ENCODE measurements around the gene LARP4B.
"Not testable (repeated sequence)": the region's sequence is repeated elsewhere in the genome, so short reads cannot be mapped to it uniquely, and the experiment has no call there.

LARP4B gene

DNA sequence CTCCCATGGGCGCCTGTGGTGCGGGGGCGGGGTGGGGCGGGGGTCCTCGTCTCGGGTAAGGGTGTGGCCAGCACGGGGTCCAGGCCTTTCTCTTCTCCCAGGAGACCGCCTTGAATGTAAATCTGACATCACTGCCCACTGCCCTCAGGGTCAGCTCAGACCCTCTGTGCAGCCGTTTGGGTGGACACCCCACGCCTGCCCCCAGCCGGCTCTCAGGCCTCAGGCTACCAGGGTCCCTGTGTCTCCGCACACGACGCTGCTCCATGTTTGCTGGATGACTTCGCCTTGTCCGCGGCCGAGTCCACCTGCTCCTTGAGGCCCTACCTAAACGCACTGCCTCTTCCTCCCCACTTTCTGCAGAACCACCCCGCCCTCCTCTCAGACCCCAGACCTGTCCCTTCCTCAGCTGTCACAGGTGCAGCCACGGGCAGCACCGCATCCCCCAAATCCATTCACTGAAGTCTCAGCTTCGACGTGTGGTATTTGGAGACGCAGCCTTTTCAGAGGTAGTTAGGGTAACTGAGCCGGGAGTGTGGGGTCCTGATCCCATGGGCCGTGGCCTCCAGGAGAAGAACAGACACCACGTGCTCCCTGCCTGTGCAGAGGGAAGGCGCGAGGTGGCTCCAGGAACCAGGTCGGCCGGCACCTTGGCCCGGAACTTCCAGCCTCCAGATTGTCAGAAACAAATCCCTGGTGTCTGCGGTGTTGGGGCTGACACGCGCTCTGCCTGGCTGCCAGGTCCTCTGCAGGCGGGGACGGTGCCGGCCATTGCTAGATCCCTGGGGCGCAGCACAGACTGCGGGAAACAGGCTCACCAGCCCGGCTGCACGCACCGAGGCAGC is 144.7 kb downstream of the LARP4B start:
- no peak for DNase-seq (ENCODE audit: low read depth)

- no peak for DNase-seq (ENCODE audit: low read depth)
These were observed 145.7 kb downstream of the LARP4B start for GRCh38 chr10:785861-786214.

GRCh38 chr10:785089-785860 is 146.2 kb downstream of the LARP4B start:
- no peak for DNase-seq (ENCODE audit: low read depth)

GRCh38 chr10:784403-785088 is 147.0 kb downstream of the LARP4B start:
- peak; percentile 27 for DNase-seq (ENCODE audit: low read depth)

- DNase-seq (ENCODE audit: low read depth), result no peak
These were observed 148.5 kb downstream of the LARP4B start for GRCh38 chr10:782751-783648.

- DNase-seq (ENCODE audit: low read depth), result no peak
These were observed 150.7 kb downstream of the LARP4B start for GRCh38 chr10:780536-781524.

DNA sequence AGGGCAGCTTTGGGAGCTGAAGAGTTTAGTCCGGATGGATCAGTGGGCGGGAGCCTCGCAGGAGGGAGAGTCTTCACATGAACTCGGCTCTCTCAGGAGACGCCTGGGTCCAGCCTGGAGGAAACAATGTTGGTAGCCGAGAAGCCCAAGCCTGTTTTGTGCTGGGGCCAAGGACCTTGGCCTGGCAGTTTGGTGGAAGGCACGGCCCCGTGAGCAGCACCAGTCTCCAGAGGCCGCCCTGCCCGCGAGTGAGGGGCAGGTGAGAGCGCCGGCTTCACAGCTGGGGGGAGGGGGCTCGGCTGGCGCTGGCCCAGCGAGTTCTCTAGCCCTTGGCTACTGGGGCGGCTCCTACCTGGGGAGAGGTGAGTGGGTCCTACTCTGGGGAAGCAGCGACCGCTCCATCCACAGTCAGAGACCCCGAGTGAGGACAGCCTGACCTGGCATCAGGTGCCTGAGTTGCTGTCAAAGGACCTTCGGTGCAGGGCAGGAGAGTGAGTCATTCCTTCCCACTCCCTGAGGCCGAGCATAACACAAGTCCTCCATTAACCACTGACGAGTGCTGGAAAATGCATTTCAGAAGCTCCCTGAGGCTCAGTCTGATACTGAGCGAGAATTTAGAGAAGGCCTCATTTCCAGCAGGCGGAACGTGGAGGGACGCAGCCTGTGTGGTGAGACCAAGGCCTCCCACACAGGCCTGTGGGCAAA is 152.7 kb downstream of the LARP4B start:
- no peak for DNase-seq (ENCODE audit: low read depth)

DNA sequence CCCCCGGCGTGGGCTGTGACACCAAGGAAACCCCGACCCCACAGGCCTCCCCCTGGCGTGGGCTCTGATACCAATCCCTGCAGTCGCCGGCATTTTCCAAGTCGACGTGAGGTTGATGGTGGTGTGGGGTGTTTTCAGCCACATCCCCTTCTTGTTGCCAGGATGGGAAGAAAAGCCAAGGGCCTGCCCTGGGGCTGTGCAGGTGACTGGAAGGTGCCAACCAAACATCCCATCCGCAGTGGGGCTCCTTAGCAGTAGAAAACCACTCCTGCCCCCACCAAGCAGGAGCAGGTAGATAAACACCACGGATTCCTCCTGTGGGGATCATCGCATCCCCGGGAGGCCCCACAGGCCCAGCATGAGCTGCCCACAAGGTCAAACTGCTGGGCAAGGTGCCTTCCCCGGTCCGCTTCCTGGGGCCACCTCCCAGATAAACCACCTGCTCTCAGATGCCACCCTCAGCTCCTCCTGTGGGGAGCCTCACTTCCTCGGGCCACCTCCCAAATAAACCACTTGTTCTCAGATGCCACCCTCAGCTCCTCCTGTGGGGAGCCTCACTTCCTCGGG is 153.5 kb downstream of the LARP4B start:
- no peak for DNase-seq (ENCODE audit: low read depth)

DNA sequence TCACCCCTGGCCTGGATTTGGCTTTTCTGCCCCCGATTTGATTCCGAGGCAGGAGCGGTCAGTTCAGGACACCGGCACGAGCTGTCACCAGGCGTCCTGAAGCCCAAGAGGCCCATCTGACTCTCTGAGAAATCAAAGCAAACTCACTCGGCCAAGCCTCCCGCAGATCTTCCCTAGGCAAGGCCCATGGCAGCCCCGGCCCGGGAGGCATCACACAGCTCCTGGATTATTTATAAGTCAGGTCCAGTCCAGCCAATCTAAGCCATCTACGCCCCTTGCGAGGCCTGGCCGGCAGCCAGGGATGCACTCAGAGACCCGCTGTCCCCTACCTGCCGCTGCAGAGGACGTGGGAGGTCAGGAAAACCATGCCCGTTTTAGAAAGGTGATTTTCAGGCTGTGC is 154.7 kb downstream of the LARP4B start:
- no peak for DNase-seq (ENCODE audit: low read depth)

GRCh38 chr10:775245-776075 is 156.0 kb downstream of the LARP4B start:
- DNase-seq (ENCODE audit: low read depth), result no peak

GRCh38 chr10:774661-775244 is 156.8 kb downstream of the LARP4B start:
- no peak for DNase-seq (ENCODE audit: low read depth)

GRCh38 chr10:774223-774622 is 157.3 kb downstream of the LARP4B start:
- DNase-seq (ENCODE audit: low read depth), result no peak

DNA sequence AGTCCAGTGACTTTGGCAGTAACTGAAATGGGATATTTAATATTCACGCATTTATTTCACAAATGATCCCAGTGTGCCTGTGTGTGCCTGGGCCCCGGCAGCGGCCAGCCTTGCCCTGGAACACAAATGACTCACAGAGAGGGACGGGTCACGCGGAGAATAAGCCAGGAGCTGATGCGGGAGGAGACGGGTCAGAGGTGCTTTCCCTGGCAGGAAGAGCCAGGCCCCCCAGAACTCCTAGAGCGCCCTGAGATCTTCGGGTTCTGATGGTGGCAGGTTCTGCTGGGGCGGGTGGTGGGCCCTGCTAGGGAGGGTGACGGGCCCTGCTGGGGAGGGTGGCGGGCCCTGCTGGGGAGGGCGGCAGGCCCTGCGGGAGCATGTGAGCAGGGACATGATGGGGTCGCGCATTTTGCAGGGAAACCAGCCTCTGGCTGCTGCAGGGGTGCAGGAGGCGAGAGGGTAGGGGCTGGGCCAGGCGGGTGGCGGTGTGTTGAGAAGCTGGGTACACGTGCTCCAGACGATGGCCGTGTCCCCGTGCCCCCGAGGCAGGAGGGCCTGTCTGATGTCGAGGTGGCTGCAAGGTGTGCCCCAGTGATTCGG is 157.8 kb downstream of the LARP4B start:
- DNase-seq (ENCODE audit: low read depth), result no peak

- no peak for DNase-seq (ENCODE audit: low read depth)
These were observed 159.3 kb downstream of the LARP4B start for GRCh38 chr10:772227-772637.

GRCh38 chr10:771647-772046 is 159.9 kb downstream of the LARP4B start:
- no peak for DNase-seq (ENCODE audit: low read depth)

- no peak for DNase-seq (ENCODE audit: low read depth)
These were observed 160.5 kb downstream of the LARP4B start for GRCh38 chr10:770975-771374.

- DNase-seq (ENCODE audit: low read depth), result not testable (repeated sequence)
These were observed 161.3 kb downstream of the LARP4B start for GRCh38 chr10:770048-770712.

Measured in GM04503 (cell line).